ENCODE measurements around the gene SETD4. TPM values are rescaled to one million over a fixed set of nuclear protein-coding genes. Genes with fewer than 3 reads are reported as not detected.

SETD4 gene
- total and polyA plus RNA-seq, 2 of the 13 experiments (the other 11 are each of a cell fraction or from before 2014, with no cell fraction given), result 7.1 to 14.4 TPM

GRCh38 chr21:36069713-36070583, 9.6 kb upstream of the SETD4 start, which contains the start of gene CBR1 (continued):
- TF ChIP-seq RAD21 (CRISPR knock-in tag; IDR thresholded peaks at IDR 0.05) (no peak), ARID4A (CRISPR knock-in tag; IDR thresholded peaks at IDR 0.05; ENCODE audit: borderline replicate concordance) (peak; percentile 66), MED8 (CRISPR knock-in tag; IDR thresholded peaks at IDR 0.05; ENCODE audit: insufficient replicate concordance) (no peak), ZNF75D (CRISPR knock-in tag; IDR thresholded peaks at IDR 0.05; ENCODE audit: borderline replicate concordance) (no peak), ZNF7 (CRISPR knock-in tag; IDR thresholded peaks at IDR 0.05) (no peak), HIC2 (CRISPR knock-in tag; IDR thresholded peaks at IDR 0.05; ENCODE audit: low read depth) (no peak), POGK (CRISPR knock-in tag; conservative IDR thresholded peaks at IDR 0.05) (0 out of 2 replicates have a peak, but pooled peaks have one; percentile 58), HDAC1 (CRISPR knock-in tag; IDR thresholded peaks at IDR 0.05) (peak; percentile 60; the same call in 1 of the 2 replicates), FIP1L1 (IDR thresholded peaks at IDR 0.05; ENCODE audit: borderline replicate concordance, insufficient read depth, low read depth, low read length) (no peak), U2AF1 (optimal IDR thresholded peaks at IDR 0.05; ENCODE audit: low read depth, low read length) (no peak)
- TF ChIP-seq, protein P1, sequence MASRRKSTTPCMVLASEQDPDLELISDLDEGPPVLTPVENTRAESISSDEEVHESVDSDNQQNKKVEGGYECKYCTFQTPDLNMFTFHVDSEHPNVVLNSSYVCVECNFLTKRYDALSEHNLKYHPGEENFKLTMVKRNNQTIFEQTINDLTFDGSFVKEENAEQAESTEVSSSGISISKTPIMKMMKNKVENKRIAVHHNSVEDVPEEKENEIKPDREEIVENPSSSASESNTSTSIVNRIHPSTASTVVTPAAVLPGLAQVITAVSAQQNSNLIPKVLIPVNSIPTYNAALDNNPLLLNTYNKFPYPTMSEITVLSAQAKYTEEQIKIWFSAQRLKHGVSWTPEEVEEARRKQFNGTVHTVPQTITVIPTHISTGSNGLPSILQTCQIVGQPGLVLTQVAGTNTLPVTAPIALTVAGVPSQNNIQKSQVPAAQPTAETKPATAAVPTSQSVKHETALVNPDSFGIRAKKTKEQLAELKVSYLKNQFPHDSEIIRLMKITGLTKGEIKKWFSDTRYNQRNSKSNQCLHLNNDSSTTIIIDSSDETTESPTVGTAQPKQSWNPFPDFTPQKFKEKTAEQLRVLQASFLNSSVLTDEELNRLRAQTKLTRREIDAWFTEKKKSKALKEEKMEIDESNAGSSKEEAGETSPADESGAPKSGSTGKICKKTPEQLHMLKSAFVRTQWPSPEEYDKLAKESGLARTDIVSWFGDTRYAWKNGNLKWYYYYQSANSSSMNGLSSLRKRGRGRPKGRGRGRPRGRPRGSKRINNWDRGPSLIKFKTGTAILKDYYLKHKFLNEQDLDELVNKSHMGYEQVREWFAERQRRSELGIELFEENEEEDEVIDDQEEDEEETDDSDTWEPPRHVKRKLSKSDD (CRISPR knock-in tag; IDR thresholded peaks at IDR 0.05; ENCODE audit: low read depth), result no peak
- TF ChIP-seq, protein P2, sequence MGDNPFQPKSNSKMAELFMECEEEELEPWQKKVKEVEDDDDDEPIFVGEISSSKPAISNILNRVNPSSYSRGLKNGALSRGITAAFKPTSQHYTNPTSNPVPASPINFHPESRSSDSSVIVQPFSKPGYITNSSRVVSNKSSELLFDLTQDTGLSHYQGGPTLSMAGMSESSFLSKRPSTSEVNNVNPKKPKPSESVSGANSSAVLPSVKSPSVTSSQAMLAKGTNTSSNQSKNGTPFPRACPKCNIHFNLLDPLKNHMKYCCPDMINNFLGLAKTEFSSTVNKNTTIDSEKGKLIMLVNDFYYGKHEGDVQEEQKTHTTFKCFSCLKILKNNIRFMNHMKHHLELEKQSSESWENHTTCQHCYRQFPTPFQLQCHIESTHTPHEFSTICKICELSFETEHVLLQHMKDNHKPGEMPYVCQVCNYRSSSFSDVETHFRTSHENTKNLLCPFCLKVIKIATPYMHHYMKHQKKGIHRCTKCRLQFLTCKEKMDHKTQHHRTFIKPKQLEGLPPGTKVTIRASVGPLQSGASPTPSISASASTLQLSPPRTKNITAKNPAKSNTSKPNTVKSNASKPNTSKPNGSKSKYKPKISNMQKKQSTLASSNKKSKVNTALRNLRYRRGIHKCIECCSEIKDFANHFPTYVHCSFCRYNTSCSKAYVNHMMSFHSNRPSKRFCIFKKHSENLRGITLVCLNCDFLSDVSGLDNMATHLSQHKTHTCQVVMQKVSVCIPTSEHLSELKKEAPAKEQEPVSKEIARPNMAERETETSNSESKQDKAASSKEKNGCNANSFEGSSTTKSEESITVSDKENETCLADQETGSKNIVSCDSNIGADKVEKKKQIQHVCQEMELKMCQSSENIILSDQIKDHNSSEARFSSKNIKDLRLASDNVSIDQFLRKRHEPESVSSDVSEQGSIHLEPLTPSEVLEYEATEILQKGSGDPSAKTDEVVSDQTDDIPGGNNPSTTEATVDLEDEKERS (CRISPR knock-in tag; IDR thresholded peaks at IDR 0.05), result no peak

All from HepG2 (cell line).